HT-29 (cell line): ENCODE data around the gene CLP1. TPM values are rescaled to one million over a fixed set of nuclear protein-coding genes. Genes with fewer than 3 reads are reported as not detected.
"Not testable (repeated sequence)": the region's sequence is repeated elsewhere in the genome, so short reads cannot be mapped to it uniquely, and the experiment has no call there.

Experiments used
- DNase-seq: peaks from one replicate; pipeline ENCODE4 v3.0.0-alpha.2; 2015; ENCODE audit warnings: low spot score
- total RNA-seq: library from RNA; depleted of rRNA; stranded (reverse); fragments of >200 nt; shearing (Covaris generic); gene quantifications from 2 replicates; pipeline ENCODE4 v1.2.3, GENCODE V29; 2014

The CLP1 gene
- total RNA-seq, 1 experiment from 2014 or later, result 19.8 TPM

DNA sequence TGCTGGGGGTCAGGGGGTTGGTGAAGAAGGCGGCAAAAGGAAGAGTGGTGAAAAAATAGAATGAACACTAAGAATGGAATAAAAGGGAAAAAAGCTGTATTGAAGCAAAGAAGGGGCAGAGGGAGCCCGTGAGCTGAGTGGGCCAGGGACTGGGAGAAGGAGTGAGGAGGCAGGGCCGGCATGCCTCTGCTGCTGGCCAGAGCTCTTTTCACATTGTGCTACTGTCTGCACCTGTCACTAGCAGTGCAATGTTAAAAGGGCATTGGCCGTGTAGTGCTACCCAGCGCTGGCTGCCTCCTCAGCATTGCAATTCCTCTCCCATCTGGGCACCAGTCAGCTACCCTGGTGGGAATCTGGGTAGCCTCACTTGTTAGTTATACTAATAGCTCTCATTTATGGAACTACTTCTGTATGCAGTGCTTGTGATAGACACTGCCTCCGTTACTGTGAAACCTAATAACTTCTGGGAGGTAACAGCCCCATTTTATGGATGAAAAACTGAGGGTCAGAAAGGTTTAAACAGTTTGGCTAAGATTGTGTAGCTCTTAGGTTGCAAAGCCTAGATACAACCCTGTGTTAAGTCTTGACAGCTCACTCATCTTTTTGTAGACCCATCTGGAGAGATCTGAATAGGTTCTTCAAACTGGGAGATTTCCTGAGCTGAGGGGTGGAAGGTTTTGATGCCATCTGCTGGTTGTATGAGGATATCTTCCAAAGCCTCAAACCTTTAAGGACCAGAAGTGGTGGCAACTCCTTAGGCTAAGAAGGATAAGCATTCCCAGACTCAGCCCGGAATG is 16.4 kb upstream of the CLP1 start:
- peak; percentile 63 for DNase-seq

- DNase-seq, result peak; percentile 9
These were observed 13.8 kb upstream of the CLP1 start for GRCh38 chr11:57643802-57644201.

DNA sequence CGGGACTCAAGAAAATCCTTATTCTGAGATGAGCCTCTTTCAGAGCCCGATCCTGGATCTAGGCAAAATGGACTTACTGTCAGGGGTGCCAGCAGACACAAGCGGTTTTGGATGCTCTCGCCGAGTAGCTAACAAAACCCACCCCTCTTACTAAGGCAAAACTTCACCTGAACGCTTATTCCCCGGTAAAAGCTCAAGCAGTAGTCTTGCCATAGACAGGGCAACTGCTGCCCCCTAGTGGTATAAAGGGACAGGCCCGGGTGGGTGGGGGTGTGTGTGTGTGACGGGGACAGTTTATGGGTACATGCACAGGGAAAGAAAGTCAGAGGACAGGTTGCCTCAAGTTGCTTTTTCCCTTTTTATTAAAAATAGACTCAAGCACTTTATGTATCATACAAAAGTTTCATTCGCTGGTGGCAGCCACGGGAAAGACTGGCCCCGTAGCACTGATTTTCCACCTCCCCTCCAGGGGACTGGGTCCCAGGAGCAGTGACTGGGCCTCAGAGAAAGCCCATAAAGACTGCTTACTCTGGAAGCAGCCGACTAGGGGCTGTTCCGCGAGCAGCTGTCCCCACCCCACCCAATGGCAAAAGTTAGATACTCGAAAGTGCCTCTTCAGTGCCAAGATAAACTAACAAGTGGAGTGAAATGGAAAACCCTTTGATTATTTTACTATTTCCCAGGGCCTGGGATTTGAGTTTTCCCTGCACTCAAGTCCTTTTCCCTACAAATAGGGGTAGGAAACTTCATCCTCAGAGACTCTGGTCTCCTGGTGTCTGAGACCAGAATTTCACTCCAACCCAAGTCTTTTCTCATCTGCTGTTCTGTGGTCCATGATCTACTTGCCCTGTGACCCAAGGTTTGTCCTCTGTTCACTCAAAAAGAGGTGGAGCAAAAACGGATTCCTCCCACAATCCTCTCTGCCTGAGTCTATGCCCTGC is 12.5 kb upstream of the CLP1 start:
- DNase-seq, result peak; percentile 87

DNA sequence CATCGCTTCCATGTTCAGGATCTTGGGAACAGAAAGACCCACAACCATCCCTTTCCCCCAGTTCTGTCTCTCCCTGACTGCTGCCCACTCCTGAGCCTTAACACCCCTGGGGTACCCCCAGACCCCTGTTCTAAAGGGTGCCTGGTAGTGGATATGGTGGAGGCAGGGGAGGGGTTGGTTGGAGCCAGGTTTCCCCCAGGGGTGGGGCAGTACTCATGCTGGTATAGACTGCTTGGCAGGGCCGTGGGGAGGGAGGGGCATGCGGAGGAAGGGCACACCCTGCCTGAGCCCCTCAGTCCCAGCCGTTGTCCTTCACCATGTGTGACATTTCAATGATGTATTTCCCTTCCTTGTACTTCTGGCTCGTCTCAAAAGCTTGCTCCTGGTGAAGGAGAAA is 11.9 kb upstream of the CLP1 start:
- DNase-seq, result no peak

GRCh38 chr11:57646194-57646798 is 11.3 kb upstream of the CLP1 start:
- no peak for DNase-seq

- no peak for DNase-seq
These were observed 10.7 kb upstream of the CLP1 start for GRCh38 chr11:57646799-57647303.

GRCh38 chr11:57647372-57647771 is 10.2 kb upstream of the CLP1 start:
- DNase-seq, result no peak

DNA sequence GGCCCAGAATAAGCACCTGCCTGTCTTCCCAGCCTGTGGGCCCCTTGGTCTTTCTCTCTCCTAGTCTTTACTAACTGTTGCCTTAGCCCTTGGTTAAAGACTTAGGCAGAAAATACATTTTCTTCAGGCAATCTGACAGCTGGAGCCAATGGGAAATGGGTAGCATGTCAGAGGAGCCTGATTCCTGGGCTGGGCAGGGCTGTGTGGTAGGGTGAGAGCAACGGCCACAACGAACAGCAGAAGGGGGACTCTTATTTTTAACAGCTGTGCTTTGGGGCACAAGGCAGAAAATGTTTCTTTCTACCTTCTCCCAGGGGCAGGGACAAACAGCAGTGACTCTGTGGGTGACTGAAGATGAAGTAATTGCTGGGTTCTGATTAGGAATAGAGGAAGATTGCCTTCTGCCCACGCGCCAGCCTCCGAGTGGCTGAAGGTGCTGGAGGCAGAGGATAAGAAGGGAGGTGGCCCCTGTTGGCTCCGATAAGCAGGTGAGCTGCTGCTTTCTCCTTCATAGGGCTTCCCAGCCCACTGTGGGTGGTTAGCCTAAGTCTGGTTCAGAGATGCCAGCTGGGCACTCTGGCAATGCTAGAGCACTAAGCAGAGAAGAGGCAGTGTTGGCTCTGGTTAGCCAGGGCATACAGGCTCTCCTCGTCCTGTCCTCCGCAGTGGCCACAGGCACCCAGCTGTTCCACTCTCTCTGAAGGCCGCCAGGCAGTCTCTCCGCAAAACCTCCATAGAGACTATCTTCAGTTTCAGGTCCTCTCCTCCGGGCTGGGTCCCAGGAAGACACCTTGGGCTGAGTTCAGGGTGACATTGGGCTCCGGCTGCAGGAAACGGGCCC is 9.4 kb upstream of the CLP1 start:
- DNase-seq, result no peak

DNA sequence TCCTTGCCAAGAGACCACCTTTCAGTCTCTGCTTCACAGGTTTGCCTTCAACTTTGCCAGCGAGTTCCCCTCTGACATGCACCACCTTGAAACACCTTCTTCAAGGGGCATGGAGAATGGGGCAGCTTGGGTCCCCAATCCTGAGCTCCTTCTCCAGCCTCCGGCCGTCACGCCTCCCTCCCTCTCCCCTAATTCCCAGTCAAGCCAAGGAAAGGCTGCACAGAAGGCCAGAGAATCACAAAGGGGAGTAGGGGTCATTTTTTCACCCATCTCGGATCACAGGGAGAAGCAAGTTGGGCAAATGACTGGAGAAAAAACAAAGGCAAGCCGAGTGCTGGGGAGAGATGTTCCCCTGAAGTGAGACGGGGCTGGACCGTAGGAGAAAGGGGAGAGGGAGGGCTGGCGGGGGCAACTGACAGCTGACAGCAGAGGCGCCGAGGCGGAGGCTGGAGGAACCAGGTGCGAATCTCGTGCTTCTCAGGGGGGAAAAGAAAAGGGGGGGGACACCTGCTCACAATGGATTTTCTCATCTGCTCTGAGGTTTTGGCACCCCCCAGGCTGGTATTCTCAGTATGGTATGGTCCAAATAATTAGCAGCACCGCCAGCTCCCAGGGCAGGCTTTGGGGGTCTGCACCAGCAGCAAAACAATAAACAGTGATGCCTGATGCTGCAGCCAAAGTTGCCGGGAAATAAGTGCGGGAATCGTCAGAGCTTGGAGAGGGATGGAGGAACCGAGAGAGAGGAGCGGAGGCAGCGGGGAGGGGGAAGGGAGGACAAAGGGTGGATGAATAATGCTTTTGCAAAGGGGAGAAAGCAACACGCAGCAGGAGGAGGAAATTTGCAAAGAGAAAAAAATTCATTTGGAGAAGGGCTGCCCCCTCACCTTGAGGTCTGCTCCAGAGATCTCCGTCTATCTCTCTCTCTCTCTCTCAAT is 8.5 kb upstream of the CLP1 start:
- DNase-seq, result no peak

- DNase-seq, result peak; percentile 4
These were observed 7.5 kb upstream of the CLP1 start, which contains the start of gene YPEL4 for GRCh38 chr11:57649826-57650738. Gene YPEL4 (minus strand): TSS chr11:57649912. CDS start chr11:57647107, 2,805 bp downstream.

- DNase-seq, result no peak
These were observed 6.8 kb upstream of the CLP1 start for GRCh38 chr11:57650739-57651090.

DNA sequence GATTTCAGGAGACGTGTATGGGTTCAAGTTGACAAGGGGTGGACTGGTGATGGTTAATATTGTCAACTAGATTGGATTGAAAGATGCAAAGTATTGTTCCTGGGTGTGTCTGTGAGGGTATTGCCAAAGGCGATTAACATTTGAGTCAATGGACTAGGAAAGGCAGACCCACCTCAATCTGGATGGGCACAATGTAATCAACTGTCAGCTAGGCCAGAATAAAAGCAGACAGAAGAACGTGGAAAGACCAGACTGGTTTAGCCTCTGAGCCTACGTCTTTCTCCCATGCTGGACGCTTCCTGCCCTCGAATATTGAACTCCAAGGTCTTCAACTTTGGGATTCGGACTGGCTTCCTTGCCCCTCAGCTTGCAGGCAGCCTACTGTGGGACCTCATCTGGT is 6.2 kb upstream of the CLP1 start:
- no peak for DNase-seq

DNA sequence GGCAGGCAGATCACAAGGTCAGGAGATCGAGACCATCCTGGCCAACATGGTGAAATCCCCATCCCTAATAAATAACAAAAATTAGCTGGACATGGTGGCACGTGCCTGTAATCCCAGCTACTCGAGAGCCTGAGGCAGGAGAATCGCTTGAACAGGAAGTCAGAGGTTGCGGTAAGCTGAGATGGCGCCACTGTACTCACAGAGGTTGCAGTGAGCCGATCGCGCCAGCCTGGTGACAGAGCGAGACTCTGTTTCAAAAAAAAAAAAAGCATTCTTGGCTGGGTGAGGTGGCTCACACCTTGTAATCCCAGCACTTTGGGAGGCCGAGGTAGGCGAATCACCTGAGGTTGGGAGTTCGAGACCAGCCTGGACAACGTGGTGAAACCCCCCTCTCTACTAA is 5.3 kb upstream of the CLP1 start:
- DNase-seq, result not testable (repeated sequence)

- DNase-seq, result no peak
These were observed 4.9 kb upstream of the CLP1 start for GRCh38 chr11:57652662-57653061.

DNA sequence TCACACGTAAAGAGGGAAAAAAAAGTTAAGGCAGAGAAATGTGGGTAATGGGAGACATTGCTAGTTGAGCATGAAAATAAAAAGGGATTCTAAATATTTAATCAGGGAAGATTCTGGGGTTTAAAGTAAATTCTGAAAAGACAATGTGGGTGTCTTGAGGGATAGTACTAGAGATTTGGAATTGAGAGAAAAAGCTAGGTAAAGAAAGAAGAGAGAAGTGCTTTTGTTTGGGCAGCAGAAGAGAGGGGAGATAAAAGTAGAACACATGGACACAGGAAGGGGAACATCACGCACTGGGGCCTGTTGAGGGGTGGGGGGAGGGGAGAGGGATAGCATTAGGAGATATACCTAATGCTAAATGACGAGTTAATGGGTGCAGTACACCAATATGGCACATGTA is 4.4 kb upstream of the CLP1 start:
- DNase-seq, result no peak

DNA sequence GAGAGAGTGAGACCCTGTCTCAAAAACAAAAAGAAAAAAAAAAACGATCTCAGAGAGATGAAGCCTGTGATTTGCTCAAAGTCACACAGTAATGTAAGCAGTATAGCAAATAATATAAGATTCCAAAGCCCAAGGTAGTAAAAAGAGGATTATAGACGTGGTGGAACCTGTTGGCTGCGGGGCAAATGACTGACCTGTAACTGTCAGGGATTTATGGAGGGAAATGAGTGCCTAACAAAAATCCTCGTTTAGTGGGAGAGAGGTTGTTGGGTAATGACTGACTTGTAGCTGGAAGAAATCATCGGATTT is 723 bp upstream of the CLP1 start:
- no peak for DNase-seq

DNA sequence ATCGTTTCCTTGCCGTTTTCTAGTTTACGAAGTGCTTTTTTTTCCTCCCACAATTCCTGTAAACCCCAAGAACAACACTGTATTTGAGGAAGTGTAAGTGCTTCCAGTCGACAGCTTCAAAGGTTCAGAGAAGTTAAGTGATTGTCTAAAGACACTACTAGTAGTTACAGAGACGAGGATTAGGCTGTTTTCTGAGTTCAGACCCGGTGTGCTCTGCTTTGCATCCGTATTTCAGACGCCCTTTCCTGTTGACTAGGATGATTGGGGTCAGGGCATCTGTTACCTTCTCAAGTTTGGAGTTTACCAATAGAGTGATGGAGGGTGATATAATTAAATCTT is 430 bp downstream of the CLP1 start:
- no peak for DNase-seq

- no peak for DNase-seq
These were observed 2.1 kb downstream of the CLP1 start for GRCh38 chr11:57659669-57660068.

GRCh38 chr11:57662893-57663292 is 5.3 kb downstream of the CLP1 start:
- peak; percentile 18 for DNase-seq
